DMS114 treated with DMSO at 0.1 percent for 48 hours (cell line): Measurements from ENCODE around the gene KDM7A.

ENCODE experiments used
- DNase-seq: peaks from one replicate; lab custom pipeline; 2025; ENCODE audit not compliant: unreplicated experiment; lab: John Stamatoyannopoulos, UW

The KDM7A gene, protein sequence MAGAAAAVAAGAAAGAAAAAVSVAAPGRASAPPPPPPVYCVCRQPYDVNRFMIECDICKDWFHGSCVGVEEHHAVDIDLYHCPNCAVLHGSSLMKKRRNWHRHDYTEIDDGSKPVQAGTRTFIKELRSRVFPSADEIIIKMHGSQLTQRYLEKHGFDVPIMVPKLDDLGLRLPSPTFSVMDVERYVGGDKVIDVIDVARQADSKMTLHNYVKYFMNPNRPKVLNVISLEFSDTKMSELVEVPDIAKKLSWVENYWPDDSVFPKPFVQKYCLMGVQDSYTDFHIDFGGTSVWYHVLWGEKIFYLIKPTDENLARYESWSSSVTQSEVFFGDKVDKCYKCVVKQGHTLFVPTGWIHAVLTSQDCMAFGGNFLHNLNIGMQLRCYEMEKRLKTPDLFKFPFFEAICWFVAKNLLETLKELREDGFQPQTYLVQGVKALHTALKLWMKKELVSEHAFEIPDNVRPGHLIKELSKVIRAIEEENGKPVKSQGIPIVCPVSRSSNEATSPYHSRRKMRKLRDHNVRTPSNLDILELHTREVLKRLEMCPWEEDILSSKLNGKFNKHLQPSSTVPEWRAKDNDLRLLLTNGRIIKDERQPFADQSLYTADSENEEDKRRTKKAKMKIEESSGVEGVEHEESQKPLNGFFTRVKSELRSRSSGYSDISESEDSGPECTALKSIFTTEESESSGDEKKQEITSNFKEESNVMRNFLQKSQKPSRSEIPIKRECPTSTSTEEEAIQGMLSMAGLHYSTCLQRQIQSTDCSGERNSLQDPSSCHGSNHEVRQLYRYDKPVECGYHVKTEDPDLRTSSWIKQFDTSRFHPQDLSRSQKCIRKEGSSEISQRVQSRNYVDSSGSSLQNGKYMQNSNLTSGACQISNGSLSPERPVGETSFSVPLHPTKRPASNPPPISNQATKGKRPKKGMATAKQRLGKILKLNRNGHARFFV

GRCh38 chr7:140176811-140177702 lies at the start of gene KDM7A:
Gene KDM7A (minus strand): TSS chr7:140176983. CDS start chr7:140176937, 46 bp downstream.
- peak; percentile 87 for DNase-seq

GRCh38 chr7:140225562-140226249 lies 48.9 kb upstream of the KDM7A start:
- no peak for DNase-seq

GRCh38 chr7:140223515-140224221 lies 46.9 kb upstream of the KDM7A start:
- no peak for DNase-seq

DNA sequence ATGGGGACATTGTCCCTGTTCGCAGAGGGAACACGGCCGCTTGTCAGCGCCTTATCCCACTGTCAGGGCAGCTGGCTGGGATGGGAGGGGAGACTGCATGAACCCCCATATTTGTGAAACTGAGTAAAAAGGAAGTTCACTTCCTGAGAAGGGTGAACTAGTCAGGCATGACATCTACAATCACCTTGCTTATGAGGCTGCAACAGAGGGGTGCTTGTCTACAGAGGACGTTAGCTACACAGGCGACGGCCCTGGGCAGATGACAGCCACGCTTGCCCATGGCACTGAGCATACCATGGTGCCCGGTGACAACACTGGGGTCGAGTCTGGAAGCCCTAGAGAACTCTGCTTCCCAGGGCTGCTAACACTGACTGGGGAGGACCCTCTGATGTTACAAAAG lies 46.0 kb upstream of the KDM7A start:
- no peak for DNase-seq

GRCh38 chr7:140219672-140220524 lies 43.1 kb upstream of the KDM7A start:
- no peak for DNase-seq

DNA sequence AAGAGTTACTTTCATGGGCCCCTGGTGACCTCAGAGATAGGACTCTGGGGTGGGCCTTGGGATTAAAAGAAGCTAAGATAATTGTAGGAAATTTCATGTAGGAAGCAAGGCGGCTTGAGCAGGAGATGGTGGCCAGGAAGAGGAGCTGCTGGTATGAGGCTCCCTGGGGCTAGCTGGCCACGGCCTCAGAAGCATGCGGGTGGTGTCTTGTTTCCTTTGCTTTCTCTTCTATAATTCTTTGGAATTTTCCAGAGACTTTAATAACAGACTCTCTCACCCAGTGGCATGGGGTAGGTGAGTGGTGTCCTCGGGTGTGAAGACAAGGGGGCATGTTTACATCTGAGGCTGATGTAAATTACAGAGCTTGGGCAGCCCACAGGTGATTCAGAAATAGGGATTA lies 41.9 kb upstream of the KDM7A start:
- no peak for DNase-seq

- DNase-seq, result no peak
These were observed 41.1 kb upstream of the KDM7A start for GRCh38 chr7:140217750-140218501.

- no peak for DNase-seq
These were observed 38.5 kb upstream of the KDM7A start for GRCh38 chr7:140215281-140215680.

DNA sequence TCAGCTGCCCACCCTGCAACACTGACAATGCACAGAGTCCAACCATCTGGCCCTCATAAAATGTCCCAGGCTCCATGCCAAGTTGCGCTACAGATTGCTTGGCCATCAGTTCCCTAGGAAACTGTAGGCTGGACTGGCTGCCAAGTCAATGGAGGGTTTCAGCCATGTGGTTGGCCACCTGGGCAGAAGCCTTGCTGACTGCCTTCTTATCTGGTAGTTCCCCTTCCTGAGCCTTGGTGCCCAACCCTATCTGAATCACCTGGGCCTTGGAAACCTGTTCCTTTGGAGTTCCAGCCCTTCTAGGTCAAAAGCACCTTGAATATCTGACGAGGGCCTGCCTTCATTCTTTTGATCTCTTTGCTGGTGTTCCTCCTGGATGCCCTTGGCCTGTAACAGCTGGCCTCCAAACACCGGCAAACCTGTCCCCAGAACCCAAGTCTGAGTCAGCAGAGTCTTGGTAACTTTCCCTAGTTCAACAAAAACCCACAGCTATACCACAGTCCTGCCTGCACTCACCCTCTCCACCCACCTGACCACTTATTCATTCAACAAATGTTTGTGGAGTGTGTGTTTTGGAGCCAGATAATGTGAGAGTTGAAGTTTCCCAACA lies 37.4 kb upstream of the KDM7A start:
- DNase-seq, result no peak

GRCh38 chr7:140213684-140214074 lies 36.9 kb upstream of the KDM7A start:
- no peak for DNase-seq

- no peak for DNase-seq
These were observed 35.5 kb upstream of the KDM7A start for GRCh38 chr7:140212100-140212881.

GRCh38 chr7:140211698-140212097 lies 34.9 kb upstream of the KDM7A start:
- no peak for DNase-seq

- DNase-seq, result no peak
These were observed 33.3 kb upstream of the KDM7A start for GRCh38 chr7:140209866-140210609.

DNA sequence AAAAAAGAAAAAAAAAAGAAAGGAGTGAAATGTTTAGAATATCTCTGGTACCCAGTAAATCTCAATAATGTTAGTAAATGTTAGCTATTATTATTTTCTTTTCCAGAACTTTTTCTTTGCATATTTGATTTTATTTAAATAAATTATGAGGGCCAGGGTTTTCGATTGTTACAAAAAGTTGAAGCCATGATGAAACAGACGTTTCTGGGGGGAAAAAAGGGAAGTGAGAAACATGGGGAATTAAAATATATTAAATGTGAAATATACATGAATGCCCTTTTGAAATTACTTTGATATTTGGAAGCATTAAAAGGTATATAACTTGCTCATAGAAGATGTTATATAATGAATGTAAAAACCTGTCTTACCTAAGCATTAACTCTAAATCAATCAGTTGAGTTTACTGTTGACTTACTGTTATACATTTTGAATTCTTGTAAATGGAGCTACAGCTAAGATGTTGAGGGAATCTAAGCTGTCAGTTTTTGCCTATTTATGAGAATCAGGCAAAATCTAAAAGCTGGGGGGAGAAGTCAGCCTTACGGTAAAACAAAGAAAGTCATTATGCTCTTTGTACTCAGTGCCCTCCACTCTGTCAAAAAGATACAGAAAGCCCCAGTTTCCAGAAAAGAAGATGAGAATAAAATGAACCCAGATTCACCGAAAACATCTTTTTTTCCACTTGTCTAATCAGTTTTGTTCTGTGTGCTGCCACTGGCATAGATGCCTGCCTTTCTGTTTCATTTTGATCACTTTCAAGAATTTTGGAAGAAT lies 30.0 kb upstream of the KDM7A start:
- no peak for DNase-seq

- DNase-seq, result no peak
These were observed 28.8 kb upstream of the KDM7A start for GRCh38 chr7:140205600-140205999.
